NCI-H1694 (cell line): ENCODE results near the gene ZNF746.
"Not testable (repeated sequence)": the region's sequence is repeated elsewhere in the genome, so short reads cannot be mapped to it uniquely, and the experiment has no call there.

Source experiments
- DNase-seq: peaks from one replicate; lab custom pipeline; 2025; lab: John Stamatoyannopoulos, UW

Gene ZNF746

GRCh38 chr7:149497467-149498261, at the start of gene ZNF746:
TSS of gene ZNF746 (minus strand) at chr7:149497809. CDS start at chr7:149497536, 273 bp downstream.
- peak; percentile 37 for DNase-seq

DNA sequence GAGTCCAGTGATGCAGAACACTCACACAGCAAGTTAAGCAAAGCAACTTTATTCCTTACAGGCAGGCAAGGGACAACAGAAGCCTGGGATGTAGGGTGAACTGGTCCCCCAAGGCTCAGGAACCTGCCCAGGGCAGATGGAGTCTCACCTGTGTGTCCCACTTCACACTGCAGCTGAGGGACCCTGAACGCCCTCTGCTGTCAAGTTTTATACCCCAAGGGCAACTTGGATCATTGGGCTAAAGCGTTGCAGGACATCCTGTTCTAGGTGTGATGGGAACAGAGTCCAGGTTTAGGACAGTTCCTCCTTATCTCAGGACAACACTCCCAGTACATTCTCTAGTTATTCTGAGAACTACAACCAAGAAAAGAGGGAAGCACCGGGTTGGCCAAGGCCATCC, 49.5 kb upstream of the ZNF746 start:
- DNase-seq, result no peak

DNA sequence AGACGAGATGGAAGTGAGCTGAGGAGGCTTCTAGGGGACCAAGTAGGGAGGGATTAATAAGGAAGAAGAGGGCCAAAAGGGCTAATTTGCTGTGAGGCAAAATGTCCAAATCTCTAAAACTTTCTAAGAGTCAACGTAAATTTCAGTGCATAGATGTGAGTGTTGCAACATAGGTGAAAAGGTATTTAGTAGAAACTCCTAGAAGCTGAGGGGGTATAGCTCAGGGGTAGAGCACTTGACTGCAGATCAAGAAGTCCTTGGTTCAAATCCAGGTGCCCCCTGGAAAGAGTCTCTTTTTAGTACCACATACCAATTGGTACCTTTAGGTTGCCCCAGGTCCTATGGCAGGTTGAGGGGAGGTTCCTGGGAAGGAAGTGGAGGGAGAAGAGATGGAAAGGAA, 48.7 kb upstream of the ZNF746 start:
- DNase-seq, result no peak

DNA sequence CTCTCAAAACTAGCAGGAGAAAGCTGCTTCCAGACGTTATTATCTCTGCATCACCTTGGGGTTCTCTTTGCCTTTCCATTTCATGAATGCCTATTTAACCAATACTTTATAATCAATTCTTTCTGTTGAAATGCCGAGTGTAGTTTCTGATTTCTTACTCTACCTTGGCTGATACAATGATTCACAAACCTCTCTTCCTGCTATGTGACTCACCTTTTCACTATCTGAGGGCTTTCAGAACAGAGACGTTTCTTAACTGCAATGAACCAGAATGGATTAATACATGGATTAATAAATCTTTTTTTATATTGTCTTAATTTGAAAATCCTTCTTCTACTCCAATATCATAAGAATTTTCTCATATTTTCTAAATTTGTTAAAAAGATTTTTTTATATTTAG, 46.4 kb upstream of the ZNF746 start:
- no peak for DNase-seq

DNA sequence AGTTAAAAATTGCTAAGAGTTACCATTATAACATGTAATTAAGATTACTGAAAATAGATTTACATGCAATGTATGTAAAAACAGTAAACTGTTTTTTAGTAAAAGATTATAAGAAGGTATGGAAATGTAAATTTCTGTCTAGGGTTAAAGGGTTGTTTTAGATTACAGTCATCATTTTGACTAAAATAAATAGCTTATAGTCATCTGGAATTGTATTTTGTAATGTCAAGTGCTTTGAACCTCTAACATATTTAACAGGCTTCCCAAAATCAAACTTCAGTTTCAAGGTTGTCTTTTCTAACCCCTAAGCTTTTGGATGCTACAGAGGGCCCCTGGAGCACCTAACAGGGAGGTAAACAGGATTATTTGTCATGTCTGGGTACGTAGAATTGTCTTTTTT, 35.0 kb upstream of the ZNF746 start:
- DNase-seq, result no peak

GRCh38 chr7:149529136-149529718, 31.6 kb upstream of the ZNF746 start:
- DNase-seq, result no peak

GRCh38 chr7:149527414-149527813, 29.8 kb upstream of the ZNF746 start:
- DNase-seq, result no peak

- DNase-seq, result no peak
Measured at GRCh38 chr7:149525280-149525679, 27.7 kb upstream of the ZNF746 start.

DNA sequence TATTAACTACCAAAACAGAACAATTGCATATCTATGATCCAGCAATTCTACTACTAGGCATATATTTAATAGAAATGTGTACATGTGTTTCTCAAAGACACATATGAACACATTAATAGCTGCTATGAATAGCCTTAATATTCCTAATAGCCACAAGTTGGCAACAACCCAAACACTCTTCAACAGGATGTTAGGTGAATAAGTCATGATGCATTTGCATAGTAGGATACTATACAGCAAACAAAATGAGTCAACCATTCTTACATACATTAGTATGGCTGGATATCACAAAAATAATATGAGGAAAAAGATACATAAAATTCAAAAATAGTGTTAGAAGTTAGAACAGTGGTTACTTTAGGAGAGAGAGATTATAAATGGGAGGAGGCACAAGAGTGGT, 26.8 kb upstream of the ZNF746 start:
- no peak for DNase-seq

- no peak for DNase-seq
Measured at GRCh38 chr7:149510248-149510647, 12.6 kb upstream of the ZNF746 start.

GRCh38 chr7:149509774-149510173, 12.2 kb upstream of the ZNF746 start:
- DNase-seq, result no peak

DNA sequence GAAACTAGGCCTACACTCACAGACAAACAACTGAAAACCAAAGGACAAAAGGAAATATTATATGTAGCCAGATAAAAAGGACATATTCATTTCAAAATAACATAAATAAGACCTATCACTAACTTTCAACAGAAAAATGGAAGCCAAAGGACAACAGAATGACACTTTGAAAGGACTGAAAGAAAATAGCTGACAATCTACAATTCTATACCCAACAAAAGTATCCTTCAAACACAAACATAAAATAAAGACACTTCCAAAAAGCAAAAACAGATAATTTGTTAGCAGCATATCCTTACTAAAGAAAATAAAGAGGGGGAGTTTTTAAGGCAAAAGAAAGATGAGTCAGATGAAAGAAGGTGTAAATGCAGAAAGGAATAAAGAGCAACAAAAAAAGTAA, 7.9 kb upstream of the ZNF746 start:
- no peak for DNase-seq

DNA sequence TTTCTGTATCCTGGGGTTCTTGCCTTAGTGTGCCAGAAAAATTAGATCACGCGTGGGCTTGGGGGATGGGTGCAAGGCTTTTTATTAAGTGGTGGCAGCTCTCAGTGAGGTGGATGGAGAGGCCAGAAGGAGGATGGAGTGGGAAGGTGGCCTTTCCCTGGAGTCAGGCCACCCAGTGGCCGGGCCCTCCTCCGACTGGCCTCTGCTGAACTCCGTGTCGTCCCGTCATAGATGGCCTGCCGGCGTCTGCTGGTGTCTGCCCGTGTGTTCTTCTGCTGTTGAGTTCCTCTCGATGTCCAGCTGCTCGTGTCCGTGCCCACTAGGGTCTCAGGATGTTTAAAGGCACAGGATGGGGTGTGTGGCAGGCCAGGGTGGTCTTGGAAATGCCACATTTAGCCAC, 4.0 kb upstream of the ZNF746 start:
- DNase-seq, result no peak

DNA sequence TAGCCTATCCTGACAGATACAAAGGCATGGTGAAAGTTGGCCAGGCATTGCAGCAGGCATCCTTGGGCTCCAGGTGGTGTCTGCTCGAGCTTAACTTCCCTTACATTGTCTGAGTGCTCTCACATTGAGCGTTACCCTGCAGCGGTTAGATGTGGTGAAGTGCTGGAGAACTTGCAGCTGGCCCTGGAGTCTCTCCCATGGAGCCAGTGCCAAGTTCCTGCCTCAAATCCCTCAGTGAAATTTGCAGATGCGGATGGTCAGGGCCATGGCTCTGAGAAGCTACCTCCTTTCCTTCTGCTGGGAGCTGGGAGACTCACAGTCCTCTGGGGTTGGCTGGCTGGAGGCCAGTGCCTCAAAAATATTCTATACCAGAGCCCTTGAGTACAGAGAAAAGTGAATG, 3.3 kb upstream of the ZNF746 start:
- DNase-seq, result no peak

DNA sequence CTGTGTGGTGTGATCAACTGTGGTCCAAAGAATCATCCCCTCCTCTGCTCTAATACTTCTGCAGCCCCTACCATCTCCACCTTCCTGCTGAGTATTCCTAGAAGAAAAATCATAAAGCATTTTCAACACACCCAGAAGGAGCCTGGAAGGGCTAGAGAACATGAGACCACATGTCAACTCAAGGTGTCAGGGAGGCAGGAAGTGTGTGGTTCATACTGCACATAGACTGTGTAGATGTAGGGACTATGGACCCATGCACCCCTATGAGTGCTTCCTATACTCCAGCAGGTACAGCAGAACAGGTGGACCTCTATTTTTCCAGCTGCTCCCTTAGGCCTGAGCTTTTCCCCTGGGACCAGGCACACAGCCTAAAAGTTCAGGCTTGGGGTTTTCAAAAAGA, 2.6 kb upstream of the ZNF746 start:
- no peak for DNase-seq

DNA sequence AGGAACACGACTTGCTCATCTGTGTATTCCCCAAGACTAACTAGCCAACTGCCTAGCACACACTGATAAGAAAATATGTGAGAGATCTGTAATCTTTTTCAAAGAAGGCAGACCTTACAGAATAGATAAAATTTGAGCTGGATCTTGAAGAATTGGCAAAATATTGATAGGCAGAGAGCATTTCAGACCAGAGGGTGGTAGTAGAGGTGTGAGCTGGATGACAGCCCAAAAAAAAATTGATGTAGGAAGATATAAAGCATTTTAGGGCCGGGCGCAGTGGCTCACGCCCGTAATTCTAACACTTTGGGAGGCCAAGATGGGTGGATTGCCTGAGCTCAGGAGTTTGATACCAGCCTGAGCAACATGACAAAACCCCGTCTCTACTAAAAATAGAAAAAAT, 1.2 kb upstream of the ZNF746 start:
- DNase-seq, result no peak

GRCh38 chr7:149496642-149497391, 792 bp downstream of the ZNF746 start:
- DNase-seq, result no peak

- DNase-seq, result no peak
Measured at GRCh38 chr7:149495785-149496641, 1.6 kb downstream of the ZNF746 start.

- no peak for DNase-seq
Measured at GRCh38 chr7:149494738-149495368, 2.8 kb downstream of the ZNF746 start.

GRCh38 chr7:149493975-149494374, 3.6 kb downstream of the ZNF746 start:
- DNase-seq, result not testable (repeated sequence)

DNA sequence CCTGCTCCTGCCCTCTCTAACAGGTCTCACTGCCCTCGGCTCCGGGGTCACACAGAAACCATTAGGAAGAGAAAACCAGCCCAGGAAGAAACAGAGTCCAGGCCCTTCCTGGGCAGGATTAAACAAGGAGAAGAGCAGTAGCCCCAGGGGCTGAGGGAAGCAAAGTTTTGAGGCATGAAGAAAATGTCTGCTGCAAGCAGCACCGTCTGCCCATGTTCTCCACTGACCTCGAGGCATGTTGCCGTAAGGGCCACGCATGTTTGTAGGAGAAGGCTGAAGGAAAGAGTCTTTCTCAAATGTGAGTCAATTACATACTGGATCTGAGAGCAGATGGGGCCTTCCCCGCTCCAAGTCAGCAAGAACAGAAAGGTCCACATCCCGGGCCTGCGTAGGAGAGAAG, 4.2 kb downstream of the ZNF746 start:
- DNase-seq, result no peak
